ENCODE data around the gene JADE1.

The JADE1 gene

GRCh38 chr4:128830906-128831503, 21.5 kb downstream of the JADE1 start:
- WGBS, 2 donors (ENCODE audit: extremely low coverage in 2 of 2, insufficient read length in 2 of 2, insufficient replicate concordance in 1 of 2): no CpG with 5 or more reads among the region's 5 CpGs
- H3K18ac ChIP-seq (ENCODE audit: low read length): no peak overlapping the region
- H3K36me3 ChIP-seq (replicated peaks in 1 of 2; ENCODE audit: control insufficient read depth in 2 of 2, insufficient read depth in 2 of 2, low read length in 2 of 2): peaks cover 10 to 53% of the 10 kb centered on the region in 2 donors
- no peak overlapping the region for H3K27ac ChIP-seq (replicated peaks; ENCODE audit: low read length)
- no peak overlapping the region for H3K9ac ChIP-seq (ENCODE audit: low read depth, low read length, poor library complexity)
- no peak overlapping the region for H2BK120ac ChIP-seq (ENCODE audit: low read depth, low read length)
- H2AK5ac ChIP-seq (ENCODE audit: low read depth, low read length): no peak overlapping the region
- H3K4ac ChIP-seq (ENCODE audit: low read length): no peak overlapping the region
- no peak overlapping the region for H4K91ac ChIP-seq (ENCODE audit: low read depth, low read length, poor library complexity)
- peaks cover 11% of the 10 kb centered on the region for H3K79me1 ChIP-seq (ENCODE audit: low read depth, low read length)
- H2BK5ac ChIP-seq (ENCODE audit: low read length): no peak overlapping the region
- no peak overlapping the region for H2AFZ ChIP-seq (ENCODE audit: low read length)
- no peaks in the 10 kb centered on the region for H3K27me3 ChIP-seq (ENCODE audit: control insufficient read depth in 3 of 3, insufficient read depth in 3 of 3, low read depth in 1 of 3, low read length in 3 of 3)
- H3K4me2 ChIP-seq (ENCODE audit: insufficient read depth, low read length, poor library complexity, severe bottlenecking): no peak overlapping the region
- no peak overlapping the region for H3K14ac ChIP-seq (ENCODE audit: low read length)
- no peak overlapping the region for H2BK15ac ChIP-seq (ENCODE audit: low read length)
- H3K4me3 ChIP-seq (ENCODE audit: low read length in 2 of 2): no peak overlapping the region
- peaks cover 17 to 18% of the 10 kb centered on the region in 2 donors for H3K4me1 ChIP-seq (ENCODE audit: control insufficient read depth in 2 of 2, insufficient read depth in 1 of 2, low read depth in 1 of 2, low read length in 2 of 2)
- H4K8ac ChIP-seq (ENCODE audit: low read depth, low read length): no peak overlapping the region
- no peak overlapping the region for H2BK12ac ChIP-seq (ENCODE audit: low read length)
- no peak for DNase-seq (ENCODE audit: low spot score)
- H3K9me3 ChIP-seq (replicated peaks in 1 of 2; ENCODE audit: control insufficient read depth in 2 of 2, insufficient read depth in 1 of 2, low read depth in 1 of 2, low read length in 2 of 2): peaks cover 0 to 4% of the 10 kb centered on the region in 2 donors
- no peak overlapping the region for H3K23ac ChIP-seq (ENCODE audit: low read depth, low read length, poor library complexity)

GRCh38 chr4:128831531-128832242, 22.2 kb downstream of the JADE1 start:
- H3K36me3 ChIP-seq (replicated peaks in 1 of 2; ENCODE audit: control insufficient read depth in 2 of 2, insufficient read depth in 2 of 2, low read length in 2 of 2): peaks cover 10 to 57% of the 10 kb centered on the region in 2 donors
- H3K4me3 ChIP-seq (ENCODE audit: low read length in 2 of 2): no peak overlapping the region

DNA sequence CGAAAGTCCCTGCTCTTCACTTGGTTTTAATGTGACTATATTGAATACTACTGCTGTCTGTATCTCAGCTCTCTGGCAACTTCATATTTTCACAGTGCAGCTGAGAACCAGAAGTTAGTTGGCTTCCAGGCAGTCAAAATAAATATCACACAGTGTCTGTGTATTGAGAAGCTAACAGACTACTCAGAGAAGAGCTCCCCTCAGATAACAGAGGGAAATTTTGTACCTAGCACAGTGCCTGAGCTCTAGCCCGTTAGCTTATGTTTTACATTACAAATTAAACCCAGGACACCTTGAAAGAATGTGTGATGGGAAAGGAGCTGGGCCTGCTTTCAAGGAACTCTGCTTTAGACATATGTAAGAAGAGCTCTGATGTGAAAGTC, 22.7 kb downstream of the JADE1 start:
- H3K79me1 ChIP-seq (ENCODE audit: low read depth, low read length): peaks cover 11% of the 10 kb centered on the region
- peaks cover 0 to 4% of the 10 kb centered on the region in 2 donors for H3K9me3 ChIP-seq (replicated peaks in 1 of 2; ENCODE audit: control insufficient read depth in 2 of 2, insufficient read depth in 1 of 2, low read depth in 1 of 2, low read length in 2 of 2)
- no peak overlapping the region for H3K27ac ChIP-seq (replicated peaks; ENCODE audit: low read length)
- no peak overlapping the region for H4K8ac ChIP-seq (ENCODE audit: low read depth, low read length)
- H3K4me1 ChIP-seq (ENCODE audit: control insufficient read depth in 2 of 2, insufficient read depth in 1 of 2, low read depth in 1 of 2, low read length in 2 of 2): peaks cover 13 to 17% of the 10 kb centered on the region in 2 donors
- H3K36me3 ChIP-seq (replicated peaks in 1 of 2; ENCODE audit: control insufficient read depth in 2 of 2, insufficient read depth in 2 of 2, low read length in 2 of 2): peaks cover 12 to 63% of the 10 kb centered on the region in 2 donors
- no peak overlapping the region for H2AFZ ChIP-seq (ENCODE audit: low read length)
- no peak overlapping the region for H2AK5ac ChIP-seq (ENCODE audit: low read depth, low read length)
- H2BK15ac ChIP-seq (ENCODE audit: low read length): no peak overlapping the region
- no CpG with 5 or more reads among the region's 2 CpGs for WGBS, 2 donors (ENCODE audit: extremely low coverage in 2 of 2, insufficient read length in 2 of 2, insufficient replicate concordance in 1 of 2)
- no peak overlapping the region for H2BK120ac ChIP-seq (ENCODE audit: low read depth, low read length)
- H3K9ac ChIP-seq (ENCODE audit: low read depth, low read length, poor library complexity): no peak overlapping the region
- no peak overlapping the region for H3K4me3 ChIP-seq (ENCODE audit: low read length in 2 of 2)
- no peak overlapping the region for H3K23ac ChIP-seq (ENCODE audit: low read depth, low read length, poor library complexity)
- H3K4ac ChIP-seq (ENCODE audit: low read length): no peak overlapping the region
- H3K14ac ChIP-seq (ENCODE audit: low read length): no peak overlapping the region
- no peak overlapping the region for H3K18ac ChIP-seq (ENCODE audit: low read length)
- no peaks in the 10 kb centered on the region for H3K27me3 ChIP-seq (ENCODE audit: control insufficient read depth in 3 of 3, insufficient read depth in 3 of 3, low read depth in 1 of 3, low read length in 3 of 3)
- DNase-seq (ENCODE audit: low spot score): no peak
- H4K91ac ChIP-seq (ENCODE audit: low read depth, low read length, poor library complexity): no peak overlapping the region
- no peak overlapping the region for H3K4me2 ChIP-seq (ENCODE audit: insufficient read depth, low read length, poor library complexity, severe bottlenecking)
- no peak overlapping the region for H2BK5ac ChIP-seq (ENCODE audit: low read length)
- no peak overlapping the region for H2BK12ac ChIP-seq (ENCODE audit: low read length)

More at GRCh38 chr4:128831531-128832242, 22.2 kb downstream of the JADE1 start:
- no peak overlapping the region for H2AK5ac ChIP-seq (ENCODE audit: low read depth, low read length)
- no peak overlapping the region for H3K18ac ChIP-seq (ENCODE audit: low read length)
- no CpG with 5 or more reads among the region's 8 CpGs for WGBS, 2 donors (ENCODE audit: extremely low coverage in 2 of 2, insufficient read length in 2 of 2, insufficient replicate concordance in 1 of 2)
- H2AFZ ChIP-seq (ENCODE audit: low read length): no peak overlapping the region
- no peak overlapping the region for H3K14ac ChIP-seq (ENCODE audit: low read length)
- peaks cover 0 to 4% of the 10 kb centered on the region in 2 donors for H3K9me3 ChIP-seq (replicated peaks in 1 of 2; ENCODE audit: control insufficient read depth in 2 of 2, insufficient read depth in 1 of 2, low read depth in 1 of 2, low read length in 2 of 2)
- H3K23ac ChIP-seq (ENCODE audit: low read depth, low read length, poor library complexity): no peak overlapping the region
- no peaks in the 10 kb centered on the region for H3K27me3 ChIP-seq (ENCODE audit: control insufficient read depth in 3 of 3, insufficient read depth in 3 of 3, low read depth in 1 of 3, low read length in 3 of 3)
- no peak overlapping the region for H4K91ac ChIP-seq (ENCODE audit: low read depth, low read length, poor library complexity)
- H3K79me1 ChIP-seq (ENCODE audit: low read depth, low read length): peaks cover 11% of the 10 kb centered on the region
- no peak overlapping the region for H3K9ac ChIP-seq (ENCODE audit: low read depth, low read length, poor library complexity)
- no peak overlapping the region for H2BK12ac ChIP-seq (ENCODE audit: low read length)
- no peak overlapping the region for H3K4ac ChIP-seq (ENCODE audit: low read length)
- no peak overlapping the region for H4K8ac ChIP-seq (ENCODE audit: low read depth, low read length)
- H3K27ac ChIP-seq (replicated peaks; ENCODE audit: low read length): no peak overlapping the region
- no peak overlapping the region for H3K4me2 ChIP-seq (ENCODE audit: insufficient read depth, low read length, poor library complexity, severe bottlenecking)
- no peak overlapping the region for H2BK15ac ChIP-seq (ENCODE audit: low read length)
- DNase-seq (ENCODE audit: low spot score): peak; percentile 39
- H2BK5ac ChIP-seq (ENCODE audit: low read length): no peak overlapping the region
- H3K4me1 ChIP-seq (ENCODE audit: control insufficient read depth in 2 of 2, insufficient read depth in 1 of 2, low read depth in 1 of 2, low read length in 2 of 2): peaks cover 15 to 17% of the 10 kb centered on the region in 2 donors
- no peak overlapping the region for H2BK120ac ChIP-seq (ENCODE audit: low read depth, low read length)

DNA sequence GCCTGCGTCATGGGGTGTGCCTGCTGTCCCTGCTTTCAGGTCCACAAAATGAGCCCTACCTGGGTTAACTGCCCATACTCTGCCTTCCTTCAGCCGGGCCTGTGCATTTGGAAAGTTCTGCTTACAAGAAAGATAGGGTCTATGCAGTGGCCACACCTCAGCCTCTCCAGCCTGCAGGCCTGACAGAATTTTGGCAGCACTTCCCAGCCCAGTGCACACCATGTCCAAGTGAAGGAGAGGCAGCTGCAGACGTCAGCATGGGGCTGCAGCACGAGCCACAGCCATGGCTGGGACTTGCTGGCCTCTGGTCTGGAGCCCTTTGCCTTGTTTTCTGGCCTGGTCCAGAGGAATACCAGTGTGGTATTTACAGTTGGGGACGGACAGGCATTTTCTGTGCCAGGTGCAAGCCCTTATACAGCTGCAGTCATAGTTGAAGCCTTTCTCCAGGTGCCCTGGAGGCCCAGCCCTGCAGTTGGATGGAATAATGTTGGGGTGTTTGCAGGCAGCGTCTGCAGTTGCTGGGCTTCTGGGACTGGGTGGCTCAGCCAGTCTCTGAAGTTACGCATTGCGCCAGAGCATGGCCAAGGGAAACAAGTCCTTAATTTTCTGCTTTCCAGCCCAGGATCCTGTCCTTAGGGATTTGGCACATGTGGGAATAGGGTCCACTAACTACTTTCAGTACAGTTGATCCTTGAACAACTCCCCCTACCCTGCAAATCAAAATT, 26.2 kb downstream of the JADE1 start:
- Histone ChIP-seq H2BK12ac (ENCODE audit: low read length) (no peak overlapping the region), H2BK5ac (ENCODE audit: low read length) (no peak overlapping the region), H2BK120ac (ENCODE audit: low read depth, low read length) (no peak overlapping the region), H2AK5ac (ENCODE audit: low read depth, low read length) (no peak overlapping the region), H3K9ac (ENCODE audit: low read depth, low read length, poor library complexity) (no peak overlapping the region), H3K14ac (ENCODE audit: low read length) (no peak overlapping the region), H3K27ac (replicated peaks; ENCODE audit: low read length) (no peak overlapping the region), H3K4ac (ENCODE audit: low read length) (no peak overlapping the region), H3K4me1 (ENCODE audit: control insufficient read depth in 2 of 2, insufficient read depth in 1 of 2, low read depth in 1 of 2, low read length in 2 of 2) (peaks cover 10 to 14% of the 10 kb centered on the region in 2 donors), H2BK15ac (ENCODE audit: low read length) (no peak overlapping the region), H4K8ac (ENCODE audit: low read depth, low read length) (no peak overlapping the region), H4K91ac (ENCODE audit: low read depth, low read length, poor library complexity) (no peak overlapping the region), H3K9me3 (replicated peaks in 1 of 2; ENCODE audit: control insufficient read depth in 2 of 2, insufficient read depth in 1 of 2, low read depth in 1 of 2, low read length in 2 of 2) (no peaks in the 10 kb centered on the region), H2AFZ (ENCODE audit: low read length) (no peak overlapping the region), H3K4me3 (ENCODE audit: low read length in 2 of 2) (peak overlapping the region in 1 of 2 donors; percentile 20), H3K36me3 (replicated peaks in 1 of 2; ENCODE audit: control insufficient read depth in 2 of 2, insufficient read depth in 2 of 2, low read length in 2 of 2) (peaks cover 14 to 88% of the 10 kb centered on the region in 2 donors), H3K23ac (ENCODE audit: low read depth, low read length, poor library complexity) (no peak overlapping the region), H3K4me2 (ENCODE audit: insufficient read depth, low read length, poor library complexity, severe bottlenecking) (no peak overlapping the region), H3K79me1 (ENCODE audit: low read depth, low read length) (peaks cover 11% of the 10 kb centered on the region), H3K27me3 (ENCODE audit: control insufficient read depth in 3 of 3, insufficient read depth in 3 of 3, low read depth in 1 of 3, low read length in 3 of 3) (no peaks in the 10 kb centered on the region), H3K18ac (ENCODE audit: low read length) (no peak overlapping the region)
- no peak for DNase-seq (ENCODE audit: low spot score)
- WGBS, 2 donors (ENCODE audit: extremely low coverage in 2 of 2, insufficient read length in 2 of 2, insufficient replicate concordance in 1 of 2): no CpG with 5 or more reads among the region's 8 CpGs

Data from neuronal stem cell (in vitro differentiated cells).